Epithelial cell of proximal tubule (primary cell): Measurements from ENCODE around the gene PLXNC1. TPM values are rescaled to one million over a fixed set of nuclear protein-coding genes. Genes with fewer than 3 reads are reported as not detected.
A peak's percentile ranks its signal among the peaks of the same experiment; 100 is the strongest.

Experiments used
- DNase-seq: peaks from one replicate; pipeline ENCODE4 v3.0.0-alpha.2; 2011; ENCODE audit warnings: low read depth
- H3K4me3 ChIP-seq: 2 replicates; pipeline ENCODE4 v1.5.1; 2011; ENCODE audit warnings: low read depth, mild to moderate bottlenecking, low read length
- CTCF ChIP-seq: conservative IDR thresholded peaks from 2 replicates; pipeline ENCODE4 v1.5.1; 2012; ENCODE audit warnings: low read depth, mild to moderate bottlenecking, low read length
- total RNA-seq: library from RNA; depleted of rRNA; stranded (reverse); fragments of >200 nt; gene quantifications from 2 replicates; pipeline ENCODE4 v1.2.3, GENCODE V29; 2015

Gene PLXNC1
- total RNA-seq, 1 donor from 2014 or later: 0.06 TPM

DNA sequence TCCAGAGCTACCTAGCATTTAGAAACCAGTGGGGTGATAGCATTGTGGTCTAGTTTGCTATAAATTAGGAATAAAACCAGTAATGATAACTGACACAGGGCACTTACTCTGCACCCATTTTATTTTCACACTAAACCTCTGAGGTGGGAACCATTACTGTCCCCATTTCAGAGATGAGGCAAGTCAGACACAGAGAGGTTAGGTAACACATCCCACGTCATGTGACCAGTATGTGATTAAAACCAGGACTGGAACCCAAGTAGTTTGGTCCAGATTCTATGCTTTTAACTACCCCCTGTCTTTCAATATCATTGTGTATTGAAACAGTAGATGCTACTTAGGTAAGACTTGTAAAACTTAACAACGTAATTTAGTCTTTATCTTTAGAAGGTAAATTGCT, 110.2 kb downstream of the PLXNC1 start:
- no peak overlapping the region for H3K4me3 ChIP-seq
- no peak for TF ChIP-seq CTCF
- DNase-seq: no peak

GRCh38 chr12:94260017-94260416, 111.6 kb downstream of the PLXNC1 start:
- no peak for TF ChIP-seq CTCF
- DNase-seq: no peak

DNA sequence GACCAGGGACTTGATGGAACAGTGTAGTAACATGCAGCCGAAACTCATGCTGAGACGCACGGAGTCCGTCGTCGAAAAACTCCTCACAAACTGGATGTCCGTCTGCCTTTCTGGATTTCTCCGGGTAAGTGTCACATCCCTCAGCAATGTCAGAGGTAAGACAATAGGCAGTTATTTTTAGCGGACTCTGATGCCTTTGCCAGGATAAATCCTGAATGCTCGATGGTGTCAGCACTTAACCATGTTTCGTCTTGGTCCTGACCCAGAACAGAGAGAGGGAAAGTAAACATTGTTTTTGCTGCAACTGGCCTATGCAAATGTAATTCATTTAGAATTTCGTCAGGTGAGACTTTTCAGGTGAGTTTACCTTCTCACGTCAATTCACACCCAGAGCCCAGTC, 112.3 kb downstream of the PLXNC1 start:
- TF ChIP-seq CTCF: no peak
- no peak overlapping the region for H3K4me3 ChIP-seq
- DNase-seq: no peak

More at GRCh38 chr12:94260017-94260416, 111.6 kb downstream of the PLXNC1 start:
- H3K4me3 ChIP-seq: no peak overlapping the region

DNA sequence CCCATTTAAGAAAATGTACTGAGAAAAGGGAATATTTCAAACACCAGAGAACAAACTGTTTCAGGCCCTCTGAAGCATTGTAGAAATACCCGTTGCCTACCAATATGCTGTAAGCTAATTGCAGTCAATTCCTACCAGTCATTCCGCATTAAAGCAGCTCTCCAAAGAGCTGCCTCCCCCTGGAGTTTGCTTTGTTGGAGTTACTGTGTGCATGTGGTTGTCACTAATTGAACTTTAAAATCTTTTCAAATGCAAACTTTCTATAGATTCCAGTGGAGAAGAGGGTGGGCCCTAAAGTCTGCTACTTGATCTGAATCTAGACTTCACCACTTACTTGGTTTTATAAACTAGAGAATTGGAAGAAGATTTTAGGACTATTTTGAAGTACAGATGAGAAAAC, 112.7 kb downstream of the PLXNC1 start:
- DNase-seq: no peak
- no peak for TF ChIP-seq CTCF
- H3K4me3 ChIP-seq: no peak overlapping the region

DNA sequence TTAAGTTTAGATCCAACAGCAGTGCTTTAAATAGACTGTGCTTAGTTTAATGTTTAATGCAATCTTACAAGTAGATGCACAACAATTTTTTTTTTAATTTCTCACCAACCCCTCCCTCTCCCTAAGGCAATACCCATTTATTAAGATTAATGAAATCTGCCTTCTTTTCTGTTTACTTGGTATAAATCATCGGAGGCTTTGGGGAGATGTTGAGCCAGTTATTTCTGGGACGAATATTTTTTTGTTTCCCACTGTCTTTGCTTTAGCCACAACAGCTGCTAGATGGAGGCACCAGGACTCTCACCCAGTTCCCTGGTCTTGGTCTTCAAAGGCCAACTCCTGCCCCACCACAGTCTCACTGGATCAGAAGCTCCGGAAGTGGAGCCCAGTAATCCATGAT, 113.4 kb downstream of the PLXNC1 start:
- DNase-seq: no peak
- no peak for TF ChIP-seq CTCF
- peak overlapping the region; percentile 66 for H3K4me3 ChIP-seq

- DNase-seq: peak; percentile 45
- peak overlapping the region; percentile 66 for H3K4me3 ChIP-seq
- no peak for TF ChIP-seq CTCF
Observed at GRCh38 chr12:94262228-94263010, 114.0 kb downstream of the PLXNC1 start.
